ENCODE data around the gene GMDS. TPM values are rescaled to one million over a fixed set of nuclear protein-coding genes. Genes with fewer than 3 reads are reported as not detected.

GMDS gene
- total and polyA plus RNA-seq, 2 of the 4 experiments (the other 2 are of a cell fraction) = 7.3 to 21.9 TPM

DNA sequence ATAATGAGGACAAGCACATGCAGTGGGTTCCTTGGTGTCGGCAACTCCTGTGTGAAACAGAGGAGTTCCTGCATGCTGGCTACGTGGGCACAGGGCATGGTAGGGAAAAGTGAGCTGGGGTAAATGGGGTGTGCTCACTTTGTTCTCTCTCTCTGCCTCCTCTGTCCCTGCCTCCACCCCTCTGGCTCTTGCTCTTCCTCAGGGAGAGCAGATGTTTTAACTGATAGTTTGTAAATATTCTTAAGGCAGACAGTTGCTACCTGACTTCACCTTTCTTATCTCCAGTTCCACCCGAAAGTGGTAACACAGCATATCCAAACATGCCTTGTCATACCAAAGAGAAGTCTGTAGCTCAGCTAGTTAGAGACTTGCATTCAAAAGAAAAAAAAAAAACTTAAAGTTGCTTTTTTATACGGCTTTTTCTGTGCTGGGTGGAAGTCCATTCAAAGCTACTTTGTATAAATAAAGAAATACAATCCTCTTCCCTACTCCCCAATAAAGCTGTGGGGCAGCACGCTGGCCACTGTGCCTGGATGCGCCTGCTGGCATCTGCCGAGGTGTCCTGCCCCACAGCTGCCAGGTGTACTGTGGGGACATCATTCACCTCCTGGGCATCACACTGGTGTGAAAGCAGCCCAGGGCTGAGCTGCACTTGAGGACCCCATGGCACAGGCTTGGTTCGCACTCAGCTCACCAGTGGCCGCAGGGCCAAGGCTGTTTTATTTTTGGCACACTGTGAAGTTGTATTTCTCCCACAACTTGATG lies 542.1 kb downstream of the GMDS start:
- Histone ChIP-seq H3K4me1 (ENCODE audit: control insufficient read depth, insufficient read depth, low read length) (peaks cover 21% of the 10 kb centered on the region), H2AK5ac (ENCODE audit: low read depth, low read length) (peak overlapping the region; percentile 91), H4K20me1 (ENCODE audit: insufficient read depth, low read length) (no peaks in the 10 kb centered on the region), H3K18ac (ENCODE audit: low read depth, low read length) (peak overlapping the region; percentile 63), H2BK20ac (ENCODE audit: low read depth, low read length) (peak overlapping the region; percentile 99), H3K23ac (ENCODE audit: low read depth, low read length) (peak overlapping the region; percentile 44), H2BK15ac (ENCODE audit: low read depth, low read length) (peak overlapping the region; percentile 99; the same call in 2 of the 3 replicates), H3K4me3 (ENCODE audit: insufficient read depth, low read depth, low read length) (no peak overlapping the region), H3K56ac (ENCODE audit: extremely low read depth, insufficient read depth, low read length) (no peak overlapping the region), H3K9me3 (ENCODE audit: control insufficient read depth, insufficient read depth, low read length) (no peaks in the 10 kb centered on the region), H3K36me3 (ENCODE audit: control insufficient read depth, insufficient read depth, low read length) (no peaks in the 10 kb centered on the region), H4K5ac (ENCODE audit: low read depth, low read length) (peak overlapping the region; percentile 47; the same call in 1 of the 2 replicates), H2BK120ac (ENCODE audit: low read depth, low read length) (peak overlapping the region; percentile 98), H4K8ac (ENCODE audit: low read depth in 2 of 2, low read length in 2 of 2) (peak overlapping the region; percentile 26 to 95), H3K9me1 (ENCODE audit: insufficient read depth, low read length) (peaks cover 19% of the 10 kb centered on the region), H3K27ac (ENCODE audit: insufficient read depth, low read length) (no peak overlapping the region), H2AFZ (replicated peaks; ENCODE audit: low read length, poor library complexity) (peak overlapping the region; percentile 40), H3K14ac (replicated peaks; ENCODE audit: low read depth, low read length) (peak overlapping the region; percentile 92), H3K79me1 (ENCODE audit: low read depth in 1 of 2, low read length in 2 of 2) (0 out of 4 replicates have a peak, but pooled peaks cover 0 to 6% of the 10 kb centered on the region in 2 experiments), H2BK5ac (ENCODE audit: low read depth, low read length, poor library complexity, severe bottlenecking) (peak overlapping the region; percentile 90), H3K4me2 (ENCODE audit: low read depth, low read length) (no peak overlapping the region), H3K4ac (ENCODE audit: low read depth, low read length) (peak overlapping the region; percentile 98), H3K27me3 (ENCODE audit: control insufficient read depth, insufficient read depth, low read length) (no peaks in the 10 kb centered on the region), H4K91ac (ENCODE audit: insufficient read depth, low read depth, low read length) (peak overlapping the region; percentile 87), H3K9ac (ENCODE audit: low read depth, low read length) (no peak overlapping the region), H2AK9ac (replicated peaks; ENCODE audit: low read depth, low read length, poor library complexity) (peak overlapping the region; percentile 66)
- in situ Hi-C loops (cut with MboI; ENCODE audit: low sequenced_read_pairs) (no loop called here), dilution Hi-C loops (cut with HindIII; ENCODE audit: low sequenced_read_pairs, unreplicated experiment) (no loop called here), intact Hi-C loops (cut with micrococcal nuclease) (loop anchor here (2.0 kb wide), 1 partner anchor 90 kb away; no protein-coding TSS in a partner anchor)
- no peak for ATAC-seq (ENCODE audit: low read depth)
- CTCF ChIA-PET = interaction anchor here (0.6 to 0.8 kb wide), 3 partner anchors 17 to 85 kb away, joined by 3 to 4 read pairs (median 3); no protein-coding TSS in a partner anchor
- BruUV-seq (replicated peaks) = no TSS peak
- DNase-seq = no peak
- POLR2A ChIA-PET (ENCODE audit: unreplicated experiment) = interaction anchor here (0.7 to 1.3 kb wide), 2 partner anchors 16 to 21 kb away, joined by 3 to 5 read pairs; no protein-coding TSS in a partner anchor
- no CpG with 5 or more reads among the region's 9 CpGs for WGBS, 2 experiments (ENCODE audit: extremely low coverage in 2 of 2, insufficient read length in 1 of 2)
- TF ChIP-seq NFE2L2 (IDR thresholded peaks at IDR 0.05; ENCODE audit: low read depth, low read length) (no peak), SMC3 (IDR thresholded peaks at IDR 0.05; ENCODE audit: low read depth, low read length) (no peak), RFX5 (IDR thresholded peaks at IDR 0.05; ENCODE audit: low read depth, low read length) (no peak), MAFK (IDR thresholded peaks at IDR 0.05; ENCODE audit: low read depth, low read length) (no peak), POLR2A (IDR thresholded peaks at IDR 0.05; ENCODE audit: low read depth, low read length) (no peak), CEBPB (IDR thresholded peaks at IDR 0.05; ENCODE audit: low read depth, low read length) (no peak), RCOR1 (IDR thresholded peaks at IDR 0.05; ENCODE audit: insufficient replicate concordance, low read length) (no peak)
- TF ChIP-seq, protein P1, sequence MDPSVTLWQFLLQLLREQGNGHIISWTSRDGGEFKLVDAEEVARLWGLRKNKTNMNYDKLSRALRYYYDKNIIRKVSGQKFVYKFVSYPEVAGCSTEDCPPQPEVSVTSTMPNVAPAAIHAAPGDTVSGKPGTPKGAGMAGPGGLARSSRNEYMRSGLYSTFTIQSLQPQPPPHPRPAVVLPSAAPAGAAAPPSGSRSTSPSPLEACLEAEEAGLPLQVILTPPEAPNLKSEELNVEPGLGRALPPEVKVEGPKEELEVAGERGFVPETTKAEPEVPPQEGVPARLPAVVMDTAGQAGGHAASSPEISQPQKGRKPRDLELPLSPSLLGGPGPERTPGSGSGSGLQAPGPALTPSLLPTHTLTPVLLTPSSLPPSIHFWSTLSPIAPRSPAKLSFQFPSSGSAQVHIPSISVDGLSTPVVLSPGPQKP (IDR thresholded peaks at IDR 0.05; ENCODE audit: borderline replicate concordance, low read depth, low read length) = no peak
- TF ChIP-seq, protein P2, sequence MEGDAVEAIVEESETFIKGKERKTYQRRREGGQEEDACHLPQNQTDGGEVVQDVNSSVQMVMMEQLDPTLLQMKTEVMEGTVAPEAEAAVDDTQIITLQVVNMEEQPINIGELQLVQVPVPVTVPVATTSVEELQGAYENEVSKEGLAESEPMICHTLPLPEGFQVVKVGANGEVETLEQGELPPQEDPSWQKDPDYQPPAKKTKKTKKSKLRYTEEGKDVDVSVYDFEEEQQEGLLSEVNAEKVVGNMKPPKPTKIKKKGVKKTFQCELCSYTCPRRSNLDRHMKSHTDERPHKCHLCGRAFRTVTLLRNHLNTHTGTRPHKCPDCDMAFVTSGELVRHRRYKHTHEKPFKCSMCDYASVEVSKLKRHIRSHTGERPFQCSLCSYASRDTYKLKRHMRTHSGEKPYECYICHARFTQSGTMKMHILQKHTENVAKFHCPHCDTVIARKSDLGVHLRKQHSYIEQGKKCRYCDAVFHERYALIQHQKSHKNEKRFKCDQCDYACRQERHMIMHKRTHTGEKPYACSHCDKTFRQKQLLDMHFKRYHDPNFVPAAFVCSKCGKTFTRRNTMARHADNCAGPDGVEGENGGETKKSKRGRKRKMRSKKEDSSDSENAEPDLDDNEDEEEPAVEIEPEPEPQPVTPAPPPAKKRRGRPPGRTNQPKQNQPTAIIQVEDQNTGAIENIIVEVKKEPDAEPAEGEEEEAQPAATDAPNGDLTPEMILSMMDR (conservative IDR thresholded peaks at IDR 0.05; ENCODE audit: low read depth, low read length) = no peak
